HG02642 (cell line): Measurements from ENCODE around the gene CEP170B.
"Not testable (repeated sequence)": the region's sequence is repeated elsewhere in the genome, so short reads cannot be mapped to it uniquely, and the experiment has no call there.

ENCODE experiments used
- ATAC-seq: cut with Tn5 transposase; IDR thresholded peaks from one replicate; pipeline ENCODE4 v1.9.1; 2021; ENCODE audit warnings: mild to moderate bottlenecking; ENCODE audit not compliant: unreplicated experiment, poor library complexity

CEP170B gene

DNA sequence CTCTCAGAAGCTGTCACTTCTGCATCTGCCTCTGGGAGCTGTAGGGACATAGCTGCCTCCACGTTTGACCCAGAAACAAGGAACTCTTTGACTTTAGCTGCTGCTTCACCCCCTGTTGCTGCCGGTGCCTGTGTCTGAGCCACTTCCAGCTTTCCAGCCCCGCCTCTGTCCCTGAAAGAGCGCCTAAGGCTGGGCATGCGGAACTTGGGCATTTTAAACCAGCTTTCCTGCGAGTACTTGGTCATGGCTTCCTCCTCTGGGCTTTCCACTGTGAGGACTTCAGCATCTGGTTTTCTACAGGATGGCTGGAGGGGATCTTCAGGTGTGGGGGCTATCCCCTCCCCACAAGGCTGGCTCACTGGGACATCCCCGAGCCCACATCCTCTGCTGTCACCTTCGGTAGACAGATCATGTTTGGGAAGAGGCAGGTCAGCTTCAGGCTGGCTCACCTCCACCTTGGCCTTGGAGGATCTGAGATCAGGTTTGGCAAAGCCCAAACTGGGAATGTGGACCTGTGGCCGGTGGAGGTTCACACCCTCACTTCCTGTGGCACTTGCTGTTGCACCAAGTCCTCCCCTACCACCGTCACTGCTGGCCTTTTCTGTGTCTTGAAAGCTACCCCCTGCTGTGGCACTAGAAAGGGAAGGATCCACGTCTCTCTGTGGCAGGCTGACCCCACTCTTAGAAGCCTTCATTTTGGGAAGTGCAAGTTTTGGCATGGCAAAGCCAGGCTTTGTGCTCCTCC, 74.8 kb downstream of the CEP170B start:
- ATAC-seq = no peak

DNA sequence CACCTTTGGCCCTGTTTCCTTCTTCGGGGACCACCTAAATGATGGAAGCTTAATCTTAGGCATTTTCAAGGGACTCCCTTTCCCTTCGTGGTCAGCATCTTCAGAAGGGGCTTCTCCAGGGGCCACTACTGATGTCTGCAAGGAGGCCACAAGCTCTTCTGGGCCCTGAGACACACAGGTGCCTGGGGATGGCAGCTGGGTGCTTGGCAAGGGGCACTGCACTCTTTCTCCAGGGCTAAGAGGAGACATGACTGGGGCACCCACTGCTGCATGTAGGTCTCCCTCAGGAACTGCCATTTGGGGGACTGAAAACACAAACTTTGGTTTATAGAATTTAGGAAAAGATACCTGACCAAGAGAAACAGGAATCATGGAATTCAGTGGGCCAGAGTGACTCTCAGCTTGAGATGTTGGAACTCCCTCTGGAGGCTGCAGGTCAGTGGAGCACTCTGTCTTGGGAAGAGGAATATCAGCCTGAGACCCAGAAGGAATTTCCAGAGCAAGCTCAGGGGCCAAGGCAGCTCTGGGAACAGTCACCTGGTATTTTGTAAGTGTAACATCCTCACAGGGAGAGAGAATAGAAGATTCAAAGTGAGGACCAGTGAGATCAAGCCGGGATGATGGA, 75.6 kb downstream of the CEP170B start:
- ATAC-seq = no peak

DNA sequence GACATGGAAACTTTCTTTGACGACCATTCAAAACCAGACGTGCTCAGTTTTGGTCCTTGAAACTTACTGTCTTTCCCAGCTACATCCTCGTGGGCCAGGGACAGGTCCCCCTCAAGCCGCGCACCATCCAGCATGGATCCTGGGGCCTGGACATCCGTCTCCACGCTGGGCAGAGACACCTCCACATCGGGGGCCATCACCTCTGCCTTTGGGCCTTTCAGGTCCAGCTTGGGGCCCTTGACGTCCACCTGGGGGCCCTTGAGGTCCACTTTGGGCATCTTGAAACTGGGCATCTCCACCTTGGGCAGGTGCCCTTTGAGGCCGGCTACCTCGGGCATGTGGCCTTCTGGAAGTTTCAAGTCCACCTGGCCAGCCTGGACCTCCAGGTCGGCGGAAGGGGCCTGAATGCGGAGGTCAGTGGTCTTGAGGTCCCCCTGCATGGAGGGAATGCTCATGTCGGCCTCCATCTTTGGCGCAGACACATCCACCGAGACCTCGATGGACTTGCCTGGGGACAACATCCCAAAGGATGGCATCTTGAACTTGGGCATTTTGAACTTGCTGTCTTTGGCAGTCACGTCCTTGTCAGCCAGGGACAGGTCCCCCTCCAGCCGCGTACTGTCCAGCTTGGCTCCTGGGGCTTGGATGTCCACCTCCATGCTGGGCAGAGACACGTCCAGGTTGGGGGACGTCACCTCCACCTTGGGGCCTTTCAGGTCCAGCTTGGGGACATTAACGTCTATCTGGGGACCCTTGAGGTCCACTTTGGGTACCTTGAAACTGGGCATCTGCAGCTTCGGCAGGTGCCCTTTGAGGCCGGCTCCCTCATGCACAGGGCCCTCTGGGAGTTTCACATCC, 76.7 kb downstream of the CEP170B start:
- ATAC-seq = no peak

DNA sequence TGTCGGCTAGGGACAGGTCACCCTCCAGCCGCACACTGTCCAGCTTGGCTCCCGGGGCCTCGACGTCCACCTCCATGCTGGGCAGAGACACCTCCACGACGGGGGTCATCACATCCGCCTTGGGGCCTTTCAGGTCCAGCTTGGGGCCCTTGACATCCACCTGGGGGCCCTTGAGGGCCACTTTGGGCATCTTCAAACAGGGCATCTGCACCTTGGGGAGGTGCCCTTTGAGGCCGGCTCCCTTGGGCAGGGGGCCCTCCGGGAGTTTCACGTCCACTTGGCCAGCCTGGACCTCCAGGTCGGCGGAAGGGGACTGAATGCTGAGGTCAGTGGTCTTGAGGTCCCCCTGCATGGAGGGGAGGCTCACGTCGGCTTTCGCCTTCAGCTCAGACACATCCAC, 77.5 kb downstream of the CEP170B start:
- ATAC-seq = no peak

DNA sequence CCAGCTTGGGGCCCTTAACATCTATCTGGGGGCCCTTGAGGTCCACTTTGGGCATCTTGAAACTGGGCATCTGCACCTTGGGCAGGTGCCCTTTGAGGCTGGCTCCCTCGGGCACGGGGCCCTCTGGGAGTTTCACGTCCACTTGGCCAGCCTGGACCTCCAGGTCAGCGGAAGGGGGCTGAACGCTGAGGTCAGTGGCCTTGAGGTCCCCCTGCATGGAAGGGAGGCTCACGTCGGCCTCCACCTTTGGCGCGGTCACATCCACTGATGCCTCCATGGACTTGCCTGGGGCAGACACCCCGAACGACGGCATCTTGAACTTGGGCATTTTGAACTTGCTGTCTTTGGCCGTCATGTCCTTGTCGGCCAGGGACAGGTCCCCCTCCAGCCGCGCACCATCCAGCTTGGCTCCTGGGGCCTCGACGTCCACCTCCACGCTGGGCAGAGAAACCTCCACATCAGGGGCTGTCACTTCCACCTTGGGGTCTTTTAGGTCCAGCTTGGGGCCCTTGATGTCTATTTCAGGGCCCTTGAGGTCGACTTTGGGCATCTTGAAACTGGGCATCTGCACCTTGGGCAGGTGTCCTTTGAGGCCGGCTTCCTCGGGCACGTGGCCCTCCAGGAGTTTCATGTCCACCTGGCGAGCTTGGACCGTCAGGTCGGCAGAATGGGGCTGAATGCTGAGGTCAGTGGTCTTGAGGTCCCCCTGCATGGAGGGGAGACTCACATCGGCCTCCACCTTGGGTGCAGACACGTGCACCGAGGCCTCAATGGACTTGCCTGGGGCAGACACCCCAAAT, 78.3 kb downstream of the CEP170B start:
- not testable (repeated sequence) for ATAC-seq

DNA sequence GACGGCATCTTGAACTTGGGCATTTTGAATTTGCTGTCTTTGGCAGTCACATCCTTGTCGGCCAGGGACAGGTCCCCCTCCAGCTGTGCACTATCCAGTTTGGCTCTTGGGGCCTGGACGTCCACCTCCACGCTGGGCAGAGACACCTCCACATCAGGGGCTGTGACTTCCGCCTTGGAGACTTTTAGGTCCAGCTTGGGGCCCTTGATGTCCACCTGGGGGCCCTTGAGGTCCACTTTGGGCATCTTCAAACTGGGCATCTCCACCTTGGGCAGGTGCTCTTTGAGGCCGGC, 78.9 kb downstream of the CEP170B start:
- not testable (repeated sequence) for ATAC-seq

DNA sequence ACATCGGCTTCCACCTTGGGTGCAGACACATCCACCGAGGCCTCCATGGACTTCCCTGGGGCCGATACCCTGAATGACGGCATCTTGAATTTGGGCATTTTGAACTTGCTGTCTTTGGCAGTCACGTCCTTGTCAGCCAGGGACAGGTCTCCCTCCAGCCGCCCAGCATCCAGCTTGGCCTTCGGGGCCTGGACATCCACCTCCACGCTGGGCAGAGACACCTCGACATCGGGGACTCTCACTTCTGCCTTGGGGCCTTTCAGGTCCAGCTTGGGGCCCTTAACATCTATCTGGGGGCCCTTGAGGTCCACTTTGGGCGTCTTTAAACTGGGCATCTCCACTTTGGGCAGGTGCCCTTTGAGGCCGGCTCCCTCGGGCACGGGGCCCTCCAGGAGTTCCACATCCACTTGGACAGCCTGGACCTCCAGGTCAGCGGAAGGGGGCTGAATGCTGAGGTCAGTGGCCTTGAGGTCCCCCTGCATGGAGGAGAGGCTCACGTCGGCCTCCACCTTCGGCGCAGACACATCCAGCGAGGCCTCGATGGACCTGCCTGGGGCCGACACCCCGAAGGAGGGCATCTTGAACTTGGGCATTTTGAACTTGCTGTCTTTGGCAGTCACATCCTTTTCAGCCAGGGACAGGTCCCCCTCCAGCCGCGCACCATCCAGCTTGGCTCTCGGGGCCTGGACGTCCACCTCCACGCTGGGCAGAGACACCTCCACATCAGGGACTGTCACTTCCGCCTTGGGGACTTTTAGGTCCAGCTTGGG, 79.6 kb downstream of the CEP170B start:
- ATAC-seq = not testable (repeated sequence)

DNA sequence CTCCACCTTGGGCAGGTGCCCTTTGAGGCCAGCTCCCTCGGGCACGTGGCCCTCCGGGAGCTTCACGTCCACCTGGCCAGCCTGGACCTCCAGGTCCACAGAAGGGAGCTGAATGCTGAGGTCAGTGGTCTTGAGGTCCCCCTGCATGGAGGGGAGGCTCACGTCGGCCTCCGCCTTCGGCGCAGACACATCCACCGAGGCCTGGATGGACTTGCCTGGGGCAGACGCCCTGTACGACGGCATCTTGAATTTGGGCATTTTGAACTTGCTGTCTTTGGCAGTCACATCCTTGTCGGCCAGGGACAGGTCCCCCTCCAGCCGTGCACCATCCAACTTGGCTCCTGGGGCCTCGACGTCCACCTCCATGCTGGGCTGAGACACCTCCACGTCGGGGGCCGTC, 80.2 kb downstream of the CEP170B start:
- ATAC-seq = not testable (repeated sequence)
